ENCODE measurements around the gene CTSO. TPM values are rescaled to one million over a fixed set of nuclear protein-coding genes. Genes with fewer than 3 reads are reported as not detected.

CTSO gene
- total RNA-seq, 2 donors from 2014 or later, result 11.4 to 14.9 TPM

DNA sequence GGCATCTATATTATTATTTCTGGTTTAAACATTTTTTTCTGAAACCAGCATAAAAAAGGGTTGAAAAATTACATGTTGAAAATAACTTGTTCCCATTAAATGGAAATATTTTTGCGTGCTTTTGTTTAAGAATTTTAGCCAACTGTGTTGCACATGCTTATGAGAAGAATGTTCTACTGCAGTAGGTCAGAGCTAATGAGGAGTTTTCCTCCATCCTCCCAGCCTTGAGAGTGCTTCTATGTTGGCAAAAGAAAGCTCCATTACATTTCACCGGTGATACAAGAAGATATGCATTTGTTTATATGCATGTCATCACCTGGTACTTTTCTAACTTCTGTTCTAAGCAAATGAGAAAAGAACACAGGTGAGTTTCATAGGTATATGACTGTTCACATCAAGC is 63.7 kb downstream of the CTSO start:
- H3K27me3 ChIP-seq, result no peaks in the 10 kb centered on the region
- H3K27ac ChIP-seq, result no peak overlapping the region
- H3K4me1 ChIP-seq, result no peaks in the 10 kb centered on the region
- DNase-seq (ENCODE audit: low spot score), result no peak
- TF ChIP-seq, protein P1, sequence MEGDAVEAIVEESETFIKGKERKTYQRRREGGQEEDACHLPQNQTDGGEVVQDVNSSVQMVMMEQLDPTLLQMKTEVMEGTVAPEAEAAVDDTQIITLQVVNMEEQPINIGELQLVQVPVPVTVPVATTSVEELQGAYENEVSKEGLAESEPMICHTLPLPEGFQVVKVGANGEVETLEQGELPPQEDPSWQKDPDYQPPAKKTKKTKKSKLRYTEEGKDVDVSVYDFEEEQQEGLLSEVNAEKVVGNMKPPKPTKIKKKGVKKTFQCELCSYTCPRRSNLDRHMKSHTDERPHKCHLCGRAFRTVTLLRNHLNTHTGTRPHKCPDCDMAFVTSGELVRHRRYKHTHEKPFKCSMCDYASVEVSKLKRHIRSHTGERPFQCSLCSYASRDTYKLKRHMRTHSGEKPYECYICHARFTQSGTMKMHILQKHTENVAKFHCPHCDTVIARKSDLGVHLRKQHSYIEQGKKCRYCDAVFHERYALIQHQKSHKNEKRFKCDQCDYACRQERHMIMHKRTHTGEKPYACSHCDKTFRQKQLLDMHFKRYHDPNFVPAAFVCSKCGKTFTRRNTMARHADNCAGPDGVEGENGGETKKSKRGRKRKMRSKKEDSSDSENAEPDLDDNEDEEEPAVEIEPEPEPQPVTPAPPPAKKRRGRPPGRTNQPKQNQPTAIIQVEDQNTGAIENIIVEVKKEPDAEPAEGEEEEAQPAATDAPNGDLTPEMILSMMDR (IDR thresholded peaks at IDR 0.05), result no peak
- H3K36me3 ChIP-seq, result no peaks in the 10 kb centered on the region
- H3K9me3 ChIP-seq, result no peaks in the 10 kb centered on the region
- no peak overlapping the region for H3K4me3 ChIP-seq

DNA sequence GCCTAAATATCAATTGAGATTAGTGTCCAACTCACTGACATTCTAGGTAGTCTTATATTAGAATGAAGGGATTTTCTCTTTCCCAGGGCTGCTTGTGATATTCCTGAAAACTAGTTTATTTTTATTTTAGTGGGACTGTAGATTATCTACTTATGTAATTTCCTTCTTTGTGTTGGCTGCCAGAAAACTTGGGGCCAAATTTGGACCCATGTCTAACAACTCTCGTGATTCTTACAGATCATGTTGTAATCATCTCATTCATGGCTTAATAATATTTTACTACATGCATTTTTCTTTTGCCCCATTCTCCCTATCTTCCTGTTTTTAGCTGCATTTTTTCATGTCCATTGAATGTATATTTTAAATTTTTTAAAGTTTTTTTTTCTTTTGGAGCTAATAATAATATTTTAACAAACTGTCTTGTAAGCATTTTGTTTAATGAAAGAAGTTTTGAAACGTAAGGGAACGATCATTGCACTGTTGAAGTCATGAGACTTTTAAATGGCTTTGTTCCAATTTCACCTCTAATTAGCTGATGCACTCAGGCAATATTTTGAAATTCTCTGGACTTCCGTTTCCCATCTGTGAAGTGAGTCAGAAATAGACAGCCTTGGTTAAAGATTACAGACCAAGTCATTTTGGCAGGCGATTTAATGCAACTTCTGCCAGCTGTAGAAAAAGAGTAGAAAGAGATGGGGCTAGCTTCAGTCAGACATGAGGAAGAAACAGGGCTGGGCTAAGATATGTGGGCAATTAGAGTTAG is 64.5 kb downstream of the CTSO start:
- Histone ChIP-seq H3K27me3 (no peaks in the 10 kb centered on the region), H3K4me1 (no peaks in the 10 kb centered on the region), H3K27ac (no peak overlapping the region), H3K9me3 (no peaks in the 10 kb centered on the region), H3K4me3 (no peak overlapping the region), H3K36me3 (no peaks in the 10 kb centered on the region)
- TF ChIP-seq, protein P1 (IDR thresholded peaks at IDR 0.05), result no peak
- DNase-seq (ENCODE audit: low spot score), result no peak

DNA sequence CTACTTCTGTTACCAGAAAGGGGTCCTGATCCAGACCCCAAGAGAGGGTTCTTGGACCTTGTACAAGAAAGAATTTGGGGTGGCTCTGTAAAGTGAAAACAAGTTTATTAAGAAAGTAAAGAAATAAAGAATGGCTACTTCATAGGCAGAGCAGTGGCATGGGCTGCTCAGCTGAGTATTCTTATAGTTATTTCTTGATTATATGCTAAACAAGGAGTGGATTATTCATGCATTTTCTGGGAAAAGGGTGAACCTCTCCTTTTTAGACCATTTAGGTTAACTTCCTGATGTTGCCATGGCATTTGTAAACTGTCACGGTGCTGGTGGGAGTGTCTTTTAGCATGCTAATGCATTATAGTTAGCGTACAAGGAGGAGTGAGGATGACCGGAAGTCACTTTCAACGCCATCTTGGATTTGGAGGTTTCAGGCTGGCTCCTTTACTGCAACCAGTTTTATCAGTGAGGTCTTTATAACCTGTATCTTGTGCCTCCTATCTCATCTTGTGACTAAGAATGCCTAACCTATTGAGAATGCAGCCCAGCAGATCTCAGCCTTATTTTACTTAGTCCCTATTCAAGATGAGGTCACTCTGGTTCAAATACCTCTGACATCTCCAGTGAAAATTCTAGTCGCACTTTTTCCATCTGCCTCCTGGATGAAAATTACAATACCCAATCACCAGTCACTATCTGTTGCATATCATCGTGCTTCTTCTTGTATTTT is 65.7 kb downstream of the CTSO start:
- H3K27ac ChIP-seq, result no peak overlapping the region
- no peaks in the 10 kb centered on the region for H3K9me3 ChIP-seq
- TF ChIP-seq, protein P1 (IDR thresholded peaks at IDR 0.05), result no peak
- no peaks in the 10 kb centered on the region for H3K4me1 ChIP-seq
- DNase-seq (ENCODE audit: low spot score), result no peak
- no peak overlapping the region for H3K4me3 ChIP-seq
- no peaks in the 10 kb centered on the region for H3K36me3 ChIP-seq
- H3K27me3 ChIP-seq, result no peaks in the 10 kb centered on the region

DNA sequence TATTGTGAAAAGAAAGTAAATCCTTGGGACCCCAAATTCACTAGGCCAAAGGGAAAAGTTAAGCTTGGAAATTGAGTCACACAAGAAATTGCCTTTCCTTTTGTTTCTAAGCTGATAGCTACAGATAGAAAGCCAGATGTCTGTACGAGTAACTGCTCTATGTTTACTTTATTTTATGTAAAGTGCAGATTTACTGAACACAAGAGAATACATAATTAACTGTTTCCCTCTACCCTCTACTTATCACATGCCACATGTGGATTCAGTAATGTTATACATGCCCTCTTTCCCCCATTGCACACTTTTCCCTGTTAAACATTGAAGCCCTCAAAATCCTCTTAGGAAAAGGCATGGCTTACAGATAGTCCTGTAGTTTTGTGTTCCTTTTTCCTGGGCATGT is 66.6 kb downstream of the CTSO start:
- no peaks in the 10 kb centered on the region for H3K9me3 ChIP-seq
- DNase-seq (ENCODE audit: low spot score), result no peak
- H3K36me3 ChIP-seq, result no peaks in the 10 kb centered on the region
- H3K4me3 ChIP-seq, result no peak overlapping the region
- H3K27ac ChIP-seq, result no peak overlapping the region
- TF ChIP-seq, protein P1 (IDR thresholded peaks at IDR 0.05), result no peak
- no peaks in the 10 kb centered on the region for H3K4me1 ChIP-seq
- no peaks in the 10 kb centered on the region for H3K27me3 ChIP-seq

DNA sequence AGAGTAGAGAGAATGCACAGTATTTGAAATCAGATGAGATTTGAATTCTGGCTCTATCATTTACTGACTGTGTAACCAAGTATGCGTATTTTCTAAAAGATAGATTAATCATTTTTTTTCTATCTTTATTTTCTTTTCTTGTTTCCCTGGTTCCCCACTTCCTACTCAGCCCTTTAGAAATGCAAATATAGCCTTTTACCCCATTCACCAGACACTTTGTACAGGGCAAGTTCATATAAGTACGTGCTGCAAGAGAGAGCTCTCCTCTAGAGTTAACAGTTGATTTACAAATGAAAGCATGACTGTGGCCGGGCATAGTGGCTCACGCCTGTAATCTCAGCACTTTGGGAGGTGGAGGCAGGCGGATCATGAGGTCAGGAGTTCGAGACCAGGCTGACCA is 68.0 kb downstream of the CTSO start:
- TF ChIP-seq, protein P1 (IDR thresholded peaks at IDR 0.05), result no peak
- H3K27me3 ChIP-seq, result no peaks in the 10 kb centered on the region
- H3K36me3 ChIP-seq, result no peaks in the 10 kb centered on the region
- no peaks in the 10 kb centered on the region for H3K9me3 ChIP-seq
- H3K4me1 ChIP-seq, result no peaks in the 10 kb centered on the region
- no peak overlapping the region for H3K27ac ChIP-seq
- no peak for DNase-seq (ENCODE audit: low spot score)
- H3K4me3 ChIP-seq, result no peak overlapping the region

Measured in right atrium auricular region (tissue), 2 donors.